GM10248 (cell line): ENCODE data around the gene SMIM38.
"Not testable (repeated sequence)": the region's sequence is repeated elsewhere in the genome, so short reads cannot be mapped to it uniquely, and the experiment has no call there.

Source experiments
- CTCF ChIA-PET: fragments of 300-600 bp; sonication (Branson Sonifier 250); formaldehyde crosslinking; extraction: SDS; loops from one replicate; lab custom pipeline; 2021; ENCODE audit warnings: antibody characterized with exemption; lab: Yijun Ruan, JAX
- POLR2A ChIA-PET: fragments of 350-650 bp; sonication (Branson Sonifier 250); formaldehyde crosslinking; extraction: SDS; loops from one replicate; lab custom pipeline; 2020; ENCODE audit warnings: antibody characterized with exemption; lab: Yijun Ruan, JAX
- DNase-seq: peaks from one replicate; pipeline ENCODE4 v3.0.0; 2012; ENCODE audit errors: extremely low spot score
- TF ChIP-seq, protein P1 (sequence below): IDR thresholded peaks from 2 replicates; pipeline ENCODE4 v1.5.1; 2012; ENCODE audit warnings: mild to moderate bottlenecking, low read depth; ENCODE audit errors: extremely low read depth, missing control alignments, control extremely low read depth

The SMIM38 gene

GRCh38 chr11:69136471-69136870 is 19.3 kb upstream of the SMIM38 start:
- POLR2A ChIA-PET, result no interaction called here
- CTCF ChIA-PET, result interaction anchor here (1.0 kb wide), 1 partner anchor 20 kb away, joined by 3 read pairs; the partner anchor contains the start of gene SMIM38
- no peak for DNase-seq
- TF ChIP-seq, protein P1, sequence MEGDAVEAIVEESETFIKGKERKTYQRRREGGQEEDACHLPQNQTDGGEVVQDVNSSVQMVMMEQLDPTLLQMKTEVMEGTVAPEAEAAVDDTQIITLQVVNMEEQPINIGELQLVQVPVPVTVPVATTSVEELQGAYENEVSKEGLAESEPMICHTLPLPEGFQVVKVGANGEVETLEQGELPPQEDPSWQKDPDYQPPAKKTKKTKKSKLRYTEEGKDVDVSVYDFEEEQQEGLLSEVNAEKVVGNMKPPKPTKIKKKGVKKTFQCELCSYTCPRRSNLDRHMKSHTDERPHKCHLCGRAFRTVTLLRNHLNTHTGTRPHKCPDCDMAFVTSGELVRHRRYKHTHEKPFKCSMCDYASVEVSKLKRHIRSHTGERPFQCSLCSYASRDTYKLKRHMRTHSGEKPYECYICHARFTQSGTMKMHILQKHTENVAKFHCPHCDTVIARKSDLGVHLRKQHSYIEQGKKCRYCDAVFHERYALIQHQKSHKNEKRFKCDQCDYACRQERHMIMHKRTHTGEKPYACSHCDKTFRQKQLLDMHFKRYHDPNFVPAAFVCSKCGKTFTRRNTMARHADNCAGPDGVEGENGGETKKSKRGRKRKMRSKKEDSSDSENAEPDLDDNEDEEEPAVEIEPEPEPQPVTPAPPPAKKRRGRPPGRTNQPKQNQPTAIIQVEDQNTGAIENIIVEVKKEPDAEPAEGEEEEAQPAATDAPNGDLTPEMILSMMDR, result no peak

GRCh38 chr11:69137151-69137844 is 18.4 kb upstream of the SMIM38 start:
- no peak for DNase-seq
- ChIA-PET CTCF (interaction anchor here (1.0 kb wide), 1 partner anchor 19 kb away, joined by 3 read pairs; the partner anchor contains the start of gene SMIM38), POLR2A (no interaction called here)
- TF ChIP-seq, protein P1, result no peak

- POLR2A ChIA-PET, result no interaction called here
These were observed 17.5 kb upstream of the SMIM38 start for GRCh38 chr11:69138265-69138664.

DNA sequence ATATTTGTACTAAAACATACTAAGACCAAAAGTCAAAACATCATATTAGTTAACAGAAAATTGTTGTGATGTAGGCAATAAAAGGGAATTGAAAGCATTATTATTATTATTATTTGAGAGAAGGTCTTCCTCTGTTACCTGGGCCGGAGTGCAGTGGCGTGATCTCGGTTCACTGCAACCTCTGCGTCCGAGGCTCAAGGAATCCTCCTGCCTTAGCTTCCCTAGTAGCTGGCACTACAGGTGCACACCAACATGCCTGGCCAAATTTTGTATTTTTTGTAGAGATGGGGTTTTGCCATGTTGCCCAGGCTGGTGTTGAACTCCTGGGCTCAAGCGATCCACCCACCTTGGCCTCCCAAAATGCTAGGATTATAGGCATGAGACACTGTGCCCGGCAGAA is 15.6 kb upstream of the SMIM38 start:
- DNase-seq, POLR2A ChIA-PET: not testable (repeated sequence)
- CTCF ChIA-PET, result interaction anchor here (1.1 to 1.2 kb wide), 2 partner anchors 9 to 16 kb away, joined by 3 to 4 read pairs; partner anchors contain the start of gene SMIM38

More at GRCh38 chr11:69138265-69138664, 17.5 kb upstream of the SMIM38 start:
- no peak for DNase-seq
- TF ChIP-seq, protein P1, result no peak
- CTCF ChIA-PET, result no interaction called here

- TF ChIP-seq, protein P1, result no peak
- ChIA-PET CTCF (interaction anchor here (1.1 to 1.2 kb wide), 2 partner anchors 9 to 16 kb away, joined by 3 to 4 read pairs; partner anchors contain the start of gene SMIM38), POLR2A (no interaction called here)
- DNase-seq, result no peak
These were observed 15.1 kb upstream of the SMIM38 start for GRCh38 chr11:69140635-69141034.

GRCh38 chr11:69141742-69142141 is 14.0 kb upstream of the SMIM38 start:
- ChIA-PET CTCF (no interaction called here), POLR2A (no interaction called here)
- TF ChIP-seq, protein P1, result no peak
- DNase-seq, result no peak

DNA sequence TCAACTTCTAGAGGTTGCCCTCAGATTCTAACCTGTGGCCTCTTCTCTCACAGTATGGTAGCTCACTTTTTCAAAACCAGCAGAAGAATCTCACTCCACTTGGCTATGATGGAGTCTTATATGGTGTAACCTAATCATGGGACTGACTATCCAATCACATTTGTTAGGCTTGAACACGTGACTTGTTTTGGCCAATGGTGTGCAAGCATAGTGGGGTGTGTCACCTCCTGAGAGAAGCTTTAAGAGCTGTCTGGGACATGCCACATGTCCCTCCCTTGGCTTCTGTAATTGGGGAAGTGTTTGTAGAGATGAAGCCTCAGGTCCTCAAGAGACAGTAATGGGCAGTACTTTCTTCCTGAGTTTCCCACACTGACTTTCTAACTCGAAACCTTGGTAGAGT is 12.8 kb upstream of the SMIM38 start:
- POLR2A ChIA-PET, result no interaction called here

More for the DNA sequence above, 12.8 kb upstream of the SMIM38 start:
- no peak for DNase-seq
- CTCF ChIA-PET, result no interaction called here
- TF ChIP-seq, protein P1, result no peak
